Measurements from ENCODE around the gene DCST1. TPM values are rescaled to one million over a fixed set of nuclear protein-coding genes. Genes with fewer than 3 reads are reported as not detected.

DCST1 gene
- polyA plus RNA-seq, 3 donors from 2014 or later: not detected

Other genes starting within 250 kb of the DCST1 start
- not detected for gene KCNN3, start 163.5 kb upstream of the DCST1 start, polyA plus RNA-seq
- 10 to 100 TPM; 52.5 to 53.8 (median 53.6) TPM for gene PMVK, start 97.1 kb upstream of the DCST1 start, polyA plus RNA-seq
- 100 to 1,000 TPM in 1 of 3 donors, 10 to 100 TPM in 2; 45.1 to 117 (median 94.6) TPM for gene PBXIP1, start 77.7 kb upstream of the DCST1 start, polyA plus RNA-seq
- 10 to 100 TPM; 15.0 to 39.1 (median 15.4) TPM for gene PYGO2, start 72.0 kb upstream of the DCST1 start, polyA plus RNA-seq
- gene SHC1, start 63.1 kb upstream of the DCST1 start, polyA plus RNA-seq: 10 to 100 TPM; 32.3 to 49.4 (median 42.5) TPM
- 10 to 100 TPM; 59.5 to 82.7 (median 67.5) TPM for gene CKS1B, start 59.1 kb upstream of the DCST1 start, polyA plus RNA-seq
- gene FLAD1, start 50.5 kb upstream of the DCST1 start, polyA plus RNA-seq: 10 to 100 TPM; 40.9 to 99.7 (median 41.7) TPM
- not detected for gene LENEP, start 40.2 kb upstream of the DCST1 start, polyA plus RNA-seq
- gene ZBTB7B, start 31.0 kb upstream of the DCST1 start, polyA plus RNA-seq: 1 to 10 TPM in 2 of 3 donors, under 1 TPM in 1; 0.96 to 3.3 (median 1.8) TPM
- gene DCST2, start within 50 bp of the DCST1 start, polyA plus RNA-seq: not detected
- 10 to 100 TPM; 10.4 to 27.1 (median 24.3) TPM for gene ADAM15, start 17.5 kb downstream of the DCST1 start, polyA plus RNA-seq
- 1 to 10 TPM; 1.1 to 3.0 (median 2.6) TPM for gene EFNA4, start 29.9 kb downstream of the DCST1 start, polyA plus RNA-seq
- 1 to 10 TPM in 1 of 3 donors, under 1 TPM in 2; 0.70 to 2.3 (median 0.94) TPM for gene EFNA3, start 45.0 kb downstream of the DCST1 start, polyA plus RNA-seq
- gene EFNA1, start 94.1 kb downstream of the DCST1 start, polyA plus RNA-seq: 1 to 10 TPM in 2 of 3 donors, under 1 TPM in 1; 0.64 to 4.0 (median 1.1) TPM
- 100 to 1,000 TPM in 1 of 3 donors, 10 to 100 TPM in 2; 59.5 to 120 (median 93.0) TPM for gene SLC50A1, start 102.0 kb downstream of the DCST1 start, polyA plus RNA-seq
- gene DPM3, start 106.7 kb downstream of the DCST1 start, polyA plus RNA-seq: 100 to 1,000 TPM; 103 to 274 (median 126) TPM
- 100 to 1,000 TPM; 396 to 465 (median 435) TPM for gene KRTCAP2, start 139.5 kb downstream of the DCST1 start, polyA plus RNA-seq
- under 1 TPM in 1 of 3 donors, not detected in 2; 0.43 TPM for gene TRIM46, start 140.0 kb downstream of the DCST1 start, polyA plus RNA-seq
- gene THBS3, start 174.1 kb downstream of the DCST1 start, polyA plus RNA-seq: 1 to 10 TPM in 2 of 3 donors, not detected in 1; 1.3 to 1.8 TPM
- gene MTX1, start 174.9 kb downstream of the DCST1 start, polyA plus RNA-seq: 10 to 100 TPM; 51.1 to 62.6 (median 55.1) TPM
- 1 to 10 TPM in 1 of 3 donors, under 1 TPM in 2; 0.64 to 1.3 (median 0.79) TPM for gene ENTREP3, start 221.7 kb downstream of the DCST1 start, polyA plus RNA-seq
- gene SCAMP3, start 228.5 kb downstream of the DCST1 start, polyA plus RNA-seq: 100 to 1,000 TPM; 101 to 182 (median 140) TPM
- gene CLK2, start 239.7 kb downstream of the DCST1 start, polyA plus RNA-seq: 10 to 100 TPM in 1 of 3 donors, 1 to 10 TPM in 2; 5.8 to 15.6 (median 6.2) TPM
- gene HCN3, start 243.6 kb downstream of the DCST1 start, polyA plus RNA-seq: under 1 TPM in 1 of 3 donors, not detected in 2; 0.52 TPM